ENCODE measurements around the gene DENND6A. TPM values are rescaled to one million over a fixed set of nuclear protein-coding genes. Genes with fewer than 3 reads are reported as not detected.

Gene DENND6A
- total and polyA plus RNA-seq, 2 of the 13 experiments (the other 11 are each of a cell fraction or from before 2014, with no cell fraction given): 9.4 to 11.1 TPM

DNA sequence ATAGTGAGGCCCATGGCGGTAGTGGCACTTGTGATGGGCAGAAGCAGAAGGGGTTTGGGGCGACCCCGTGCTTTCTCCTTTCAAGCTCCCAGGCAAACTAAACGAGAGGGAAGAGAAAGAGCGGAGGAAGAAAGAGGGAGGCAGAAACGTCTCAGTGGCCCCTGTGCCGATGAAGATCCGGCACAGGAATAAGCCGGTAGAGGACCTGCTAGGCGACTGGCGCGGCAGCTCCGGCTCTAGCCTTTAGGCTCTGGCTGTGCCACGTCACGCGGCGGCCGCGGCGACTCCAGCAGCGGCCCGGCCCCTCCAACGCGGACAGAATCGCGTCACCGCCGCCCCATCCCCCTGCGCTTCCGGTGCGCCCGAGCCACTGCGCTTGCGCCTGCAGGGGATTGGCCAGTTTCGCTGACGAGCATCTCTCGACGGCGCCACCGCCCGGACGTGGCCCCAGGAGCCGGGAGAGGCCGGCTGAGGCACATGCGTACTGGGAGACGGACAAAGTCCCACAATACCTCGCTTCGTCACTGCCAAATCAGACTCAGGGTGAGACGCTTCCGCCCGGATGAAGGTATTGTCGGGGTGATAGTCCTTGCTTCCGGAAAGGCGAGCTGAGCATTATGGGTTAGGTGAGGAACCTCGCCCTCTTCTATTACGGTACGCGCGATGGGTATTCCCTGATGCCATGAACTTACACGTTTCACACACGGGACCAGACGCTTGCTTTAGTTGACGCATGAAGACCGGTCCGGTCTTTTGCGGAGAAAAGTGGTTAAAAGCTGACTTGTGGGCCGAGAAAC, 95.6 kb downstream of the DENND6A start, which contains the start of gene ARF4 (continued):
- TF ChIP-seq, protein P1, sequence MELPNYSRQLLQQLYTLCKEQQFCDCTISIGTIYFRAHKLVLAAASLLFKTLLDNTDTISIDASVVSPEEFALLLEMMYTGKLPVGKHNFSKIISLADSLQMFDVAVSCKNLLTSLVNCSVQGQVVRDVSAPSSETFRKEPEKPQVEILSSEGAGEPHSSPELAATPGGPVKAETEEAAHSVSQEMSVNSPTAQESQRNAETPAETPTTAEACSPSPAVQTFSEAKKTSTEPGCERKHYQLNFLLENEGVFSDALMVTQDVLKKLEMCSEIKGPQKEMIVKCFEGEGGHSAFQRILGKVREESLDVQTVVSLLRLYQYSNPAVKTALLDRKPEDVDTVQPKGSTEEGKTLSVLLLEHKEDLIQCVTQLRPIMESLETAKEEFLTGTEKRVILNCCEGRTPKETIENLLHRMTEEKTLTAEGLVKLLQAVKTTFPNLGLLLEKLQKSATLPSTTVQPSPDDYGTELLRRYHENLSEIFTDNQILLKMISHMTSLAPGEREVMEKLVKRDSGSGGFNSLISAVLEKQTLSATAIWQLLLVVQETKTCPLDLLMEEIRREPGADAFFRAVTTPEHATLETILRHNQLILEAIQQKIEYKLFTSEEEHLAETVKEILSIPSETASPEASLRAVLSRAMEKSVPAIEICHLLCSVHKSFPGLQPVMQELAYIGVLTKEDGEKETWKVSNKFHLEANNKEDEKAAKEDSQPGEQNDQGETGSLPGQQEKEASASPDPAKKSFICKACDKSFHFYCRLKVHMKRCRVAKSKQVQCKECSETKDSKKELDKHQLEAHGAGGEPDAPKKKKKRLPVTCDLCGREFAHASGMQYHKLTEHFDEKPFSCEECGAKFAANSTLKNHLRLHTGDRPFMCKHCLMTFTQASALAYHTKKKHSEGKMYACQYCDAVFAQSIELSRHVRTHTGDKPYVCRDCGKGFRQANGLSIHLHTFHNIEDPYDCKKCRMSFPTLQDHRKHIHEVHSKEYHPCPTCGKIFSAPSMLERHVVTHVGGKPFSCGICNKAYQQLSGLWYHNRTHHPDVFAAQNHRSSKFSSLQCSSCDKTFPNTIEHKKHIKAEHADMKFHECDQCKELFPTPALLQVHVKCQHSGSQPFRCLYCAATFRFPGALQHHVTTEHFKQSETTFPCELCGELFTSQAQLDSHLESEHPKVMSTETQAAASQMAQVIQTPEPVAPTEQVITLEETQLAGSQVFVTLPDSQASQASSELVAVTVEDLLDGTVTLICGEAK (IDR thresholded peaks at IDR 0.05): no peak
- TF ChIP-seq, protein P1 (CRISPR knock-in tag; IDR thresholded peaks at IDR 0.05): no peak
- TF ChIP-seq, protein P2, sequence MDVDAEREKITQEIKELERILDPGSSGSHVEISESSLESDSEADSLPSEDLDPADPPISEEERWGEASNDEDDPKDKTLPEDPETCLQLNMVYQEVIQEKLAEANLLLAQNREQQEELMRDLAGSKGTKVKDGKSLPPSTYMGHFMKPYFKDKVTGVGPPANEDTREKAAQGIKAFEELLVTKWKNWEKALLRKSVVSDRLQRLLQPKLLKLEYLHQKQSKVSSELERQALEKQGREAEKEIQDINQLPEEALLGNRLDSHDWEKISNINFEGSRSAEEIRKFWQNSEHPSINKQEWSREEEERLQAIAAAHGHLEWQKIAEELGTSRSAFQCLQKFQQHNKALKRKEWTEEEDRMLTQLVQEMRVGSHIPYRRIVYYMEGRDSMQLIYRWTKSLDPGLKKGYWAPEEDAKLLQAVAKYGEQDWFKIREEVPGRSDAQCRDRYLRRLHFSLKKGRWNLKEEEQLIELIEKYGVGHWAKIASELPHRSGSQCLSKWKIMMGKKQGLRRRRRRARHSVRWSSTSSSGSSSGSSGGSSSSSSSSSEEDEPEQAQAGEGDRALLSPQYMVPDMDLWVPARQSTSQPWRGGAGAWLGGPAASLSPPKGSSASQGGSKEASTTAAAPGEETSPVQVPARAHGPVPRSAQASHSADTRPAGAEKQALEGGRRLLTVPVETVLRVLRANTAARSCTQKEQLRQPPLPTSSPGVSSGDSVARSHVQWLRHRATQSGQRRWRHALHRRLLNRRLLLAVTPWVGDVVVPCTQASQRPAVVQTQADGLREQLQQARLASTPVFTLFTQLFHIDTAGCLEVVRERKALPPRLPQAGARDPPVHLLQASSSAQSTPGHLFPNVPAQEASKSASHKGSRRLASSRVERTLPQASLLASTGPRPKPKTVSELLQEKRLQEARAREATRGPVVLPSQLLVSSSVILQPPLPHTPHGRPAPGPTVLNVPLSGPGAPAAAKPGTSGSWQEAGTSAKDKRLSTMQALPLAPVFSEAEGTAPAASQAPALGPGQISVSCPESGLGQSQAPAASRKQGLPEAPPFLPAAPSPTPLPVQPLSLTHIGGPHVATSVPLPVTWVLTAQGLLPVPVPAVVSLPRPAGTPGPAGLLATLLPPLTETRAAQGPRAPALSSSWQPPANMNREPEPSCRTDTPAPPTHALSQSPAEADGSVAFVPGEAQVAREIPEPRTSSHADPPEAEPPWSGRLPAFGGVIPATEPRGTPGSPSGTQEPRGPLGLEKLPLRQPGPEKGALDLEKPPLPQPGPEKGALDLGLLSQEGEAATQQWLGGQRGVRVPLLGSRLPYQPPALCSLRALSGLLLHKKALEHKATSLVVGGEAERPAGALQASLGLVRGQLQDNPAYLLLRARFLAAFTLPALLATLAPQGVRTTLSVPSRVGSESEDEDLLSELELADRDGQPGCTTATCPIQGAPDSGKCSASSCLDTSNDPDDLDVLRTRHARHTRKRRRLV (CRISPR knock-in tag; IDR thresholded peaks at IDR 0.05): no peak
- TF ChIP-seq, protein P3, sequence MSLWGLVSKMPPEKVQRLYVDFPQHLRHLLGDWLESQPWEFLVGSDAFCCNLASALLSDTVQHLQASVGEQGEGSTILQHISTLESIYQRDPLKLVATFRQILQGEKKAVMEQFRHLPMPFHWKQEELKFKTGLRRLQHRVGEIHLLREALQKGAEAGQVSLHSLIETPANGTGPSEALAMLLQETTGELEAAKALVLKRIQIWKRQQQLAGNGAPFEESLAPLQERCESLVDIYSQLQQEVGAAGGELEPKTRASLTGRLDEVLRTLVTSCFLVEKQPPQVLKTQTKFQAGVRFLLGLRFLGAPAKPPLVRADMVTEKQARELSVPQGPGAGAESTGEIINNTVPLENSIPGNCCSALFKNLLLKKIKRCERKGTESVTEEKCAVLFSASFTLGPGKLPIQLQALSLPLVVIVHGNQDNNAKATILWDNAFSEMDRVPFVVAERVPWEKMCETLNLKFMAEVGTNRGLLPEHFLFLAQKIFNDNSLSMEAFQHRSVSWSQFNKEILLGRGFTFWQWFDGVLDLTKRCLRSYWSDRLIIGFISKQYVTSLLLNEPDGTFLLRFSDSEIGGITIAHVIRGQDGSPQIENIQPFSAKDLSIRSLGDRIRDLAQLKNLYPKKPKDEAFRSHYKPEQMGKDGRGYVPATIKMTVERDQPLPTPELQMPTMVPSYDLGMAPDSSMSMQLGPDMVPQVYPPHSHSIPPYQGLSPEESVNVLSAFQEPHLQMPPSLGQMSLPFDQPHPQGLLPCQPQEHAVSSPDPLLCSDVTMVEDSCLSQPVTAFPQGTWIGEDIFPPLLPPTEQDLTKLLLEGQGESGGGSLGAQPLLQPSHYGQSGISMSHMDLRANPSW (CRISPR knock-in tag; IDR thresholded peaks at IDR 0.05; ENCODE audit: borderline replicate concordance): no peak
- TF ChIP-seq ZNF616 (CRISPR knock-in tag; IDR thresholded peaks at IDR 0.05; ENCODE audit: low read depth) (no peak), DPF2 (CRISPR knock-in tag; IDR thresholded peaks at IDR 0.05; ENCODE audit: borderline replicate concordance, low read depth) (no peak), ARID2 (CRISPR knock-in tag; IDR thresholded peaks at IDR 0.05; ENCODE audit: borderline replicate concordance) (no peak; the same call in 1 of the 2 replicates), ZNF225 (CRISPR knock-in tag; IDR thresholded peaks at IDR 0.05) (no peak), XRCC5 (optimal IDR thresholded peaks at IDR 0.05; ENCODE audit: low read length) (no peak)
- TF ChIP-seq, protein P4, sequence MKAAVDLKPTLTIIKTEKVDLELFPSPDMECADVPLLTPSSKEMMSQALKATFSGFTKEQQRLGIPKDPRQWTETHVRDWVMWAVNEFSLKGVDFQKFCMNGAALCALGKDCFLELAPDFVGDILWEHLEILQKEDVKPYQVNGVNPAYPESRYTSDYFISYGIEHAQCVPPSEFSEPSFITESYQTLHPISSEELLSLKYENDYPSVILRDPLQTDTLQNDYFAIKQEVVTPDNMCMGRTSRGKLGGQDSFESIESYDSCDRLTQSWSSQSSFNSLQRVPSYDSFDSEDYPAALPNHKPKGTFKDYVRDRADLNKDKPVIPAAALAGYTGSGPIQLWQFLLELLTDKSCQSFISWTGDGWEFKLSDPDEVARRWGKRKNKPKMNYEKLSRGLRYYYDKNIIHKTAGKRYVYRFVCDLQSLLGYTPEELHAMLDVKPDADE (CRISPR knock-in tag; IDR thresholded peaks at IDR 0.05): no peak
